Upper lobe of left lung (tissue), 6 donors: ENCODE measurements around the gene SGPL1. TPM values are rescaled to one million over a fixed set of nuclear protein-coding genes. Genes with fewer than 3 reads are reported as not detected.

ENCODE experiments used
- ATAC-seq, 2 donors: fragments of 200-7000 bp; cut with Tn5 transposase; one replicate each; pipeline ENCODE4 v1.9.1; 2022; ENCODE audit warnings: mild to moderate bottlenecking in 2 of 2, moderate library complexity in 2 of 2; ENCODE audit not compliant: low FRiP score in 2 of 2
- DNase-seq, 2 donors: peaks; one replicate each; pipeline ENCODE4 v3.0.0-alpha.2; 2019 to 2020
- H3K27ac ChIP-seq, 4 donors: fragments of 200-600 bp; sonication (generic); one replicate each; pipeline ENCODE4 v1.5.1; 2016 to 2019
- H3K27me3 ChIP-seq, 4 donors: fragments of 200-600 bp; sonication (generic); one replicate each; pipeline ENCODE4 v1.5.1; 2017 to 2019
- H3K36me3 ChIP-seq, 4 donors: fragments of 200-600 bp; sonication (generic); one replicate each; pipeline ENCODE4 v1.5.1; 2016 to 2019
- H3K4me1 ChIP-seq, 4 donors: fragments of 200-600 bp; sonication (generic); one replicate each; pipeline ENCODE4 v1.5.1; 2018 to 2019
- H3K4me3 ChIP-seq, 4 donors: fragments of 200-600 bp; sonication (generic); one replicate each; pipeline ENCODE4 v1.5.1; 2017 to 2019; ENCODE audit warnings: mild to moderate bottlenecking in 2 of 4, moderate library complexity in 1 of 4
- H3K9me3 ChIP-seq, 4 donors: fragments of 200-600 bp; sonication (generic); one replicate each; pipeline ENCODE4 v1.5.1; 2018 to 2019
- EP300 ChIP-seq, 4 donors: sonication (generic); formaldehyde crosslinking; IDR thresholded peaks; one replicate each; pipeline ENCODE4 v1.5.1; 2017; ENCODE audit warnings: antibody characterized with exemption in 4 of 4, control low read depth in 2 of 4
- POLR2A ChIP-seq, 4 donors: fragments of 450-650 bp; IDR thresholded peaks; one replicate each; pipeline ENCODE4 v1.5.1; 2016 to 2017; ENCODE audit warnings: antibody characterized with exemption in 4 of 4, mild to moderate bottlenecking in 2 of 4
- POLR2AphosphoS5 ChIP-seq, 2 donors: sonication (generic); formaldehyde crosslinking; IDR thresholded peaks; one replicate each; pipeline ENCODE4 v1.5.1; 2017; ENCODE audit warnings: antibody characterized with exemption in 2 of 2
- whole genome bisulfite sequencing, 2 donors: methylation state at CpG; one replicate each; pipeline ENCODE4 v1.1.5; 2017 to 2018; 5-methylcytosine and 5-hydroxymethylcytosine counted together
- total RNA-seq, 6 donors: library from RNA; depleted of rRNA in 4 of 6; stranded (reverse); fragments of >200 nt in 4 of 6; gene quantifications; one replicate each; pipeline versions ENCODE4 v1.1.0 to v1.2.1, GENCODE V29; 2016 to 2021
- TF ChIP-seq, protein P1 (sequence below), 6 experiments: fragments of 450-650 bp in 4 of 6; fragments of 200-600 bp in 2 of 6; sonication (generic) in 2 of 6; IDR thresholded peaks; one replicate each; pipeline ENCODE4 v1.5.1; 2016 to 2019; ENCODE audit warnings: antibody characterized with exemption in 6 of 6
- donor health status: DM: no; HTN: no; CAD: no; lungs with moderate emphysema.
- donor health status: DM: no; HTN: yes; CAD: no; lungs with severe emphysema.

SGPL1 gene
- total RNA-seq, 6 donors from 2014 or later, result 18.4 to 43.8 (median 30.4) TPM

DNA sequence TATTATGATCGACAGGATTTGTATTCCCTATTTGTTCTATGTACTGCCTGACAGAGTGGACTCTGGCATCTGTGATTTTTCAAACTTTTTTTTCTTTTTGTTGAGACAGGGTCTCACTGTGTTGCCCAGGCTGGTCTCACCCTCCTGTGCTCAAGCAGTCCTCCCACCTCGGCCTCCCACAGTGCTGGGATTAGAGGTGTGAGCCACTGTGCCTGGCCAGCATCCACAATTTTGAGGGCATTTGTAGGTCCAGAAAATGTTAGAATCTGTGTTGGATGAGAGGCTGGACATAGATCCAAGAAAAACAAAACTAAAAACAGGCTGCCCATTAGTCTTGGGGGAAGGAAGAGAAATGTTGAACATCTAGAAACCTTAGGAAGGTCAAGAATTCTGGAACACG is 34.3 kb downstream of the SGPL1 start:
- DNase-seq (no peak), ATAC-seq (no peak)
- no peaks in the 10 kb centered on the region for H3K4me1 ChIP-seq
- H3K27me3 ChIP-seq, result no peaks in the 10 kb centered on the region
- H3K36me3 ChIP-seq, result peaks cover 0 to 56% (median 5%) of the 10 kb centered on the region in 4 donors
- 88 to 93% methylated on average over 3 of the region's 3 CpGs for WGBS, 2 donors
- no peaks in the 10 kb centered on the region for H3K9me3 ChIP-seq
- no peak overlapping the region for H3K4me3 ChIP-seq
- TF ChIP-seq, protein P1, sequence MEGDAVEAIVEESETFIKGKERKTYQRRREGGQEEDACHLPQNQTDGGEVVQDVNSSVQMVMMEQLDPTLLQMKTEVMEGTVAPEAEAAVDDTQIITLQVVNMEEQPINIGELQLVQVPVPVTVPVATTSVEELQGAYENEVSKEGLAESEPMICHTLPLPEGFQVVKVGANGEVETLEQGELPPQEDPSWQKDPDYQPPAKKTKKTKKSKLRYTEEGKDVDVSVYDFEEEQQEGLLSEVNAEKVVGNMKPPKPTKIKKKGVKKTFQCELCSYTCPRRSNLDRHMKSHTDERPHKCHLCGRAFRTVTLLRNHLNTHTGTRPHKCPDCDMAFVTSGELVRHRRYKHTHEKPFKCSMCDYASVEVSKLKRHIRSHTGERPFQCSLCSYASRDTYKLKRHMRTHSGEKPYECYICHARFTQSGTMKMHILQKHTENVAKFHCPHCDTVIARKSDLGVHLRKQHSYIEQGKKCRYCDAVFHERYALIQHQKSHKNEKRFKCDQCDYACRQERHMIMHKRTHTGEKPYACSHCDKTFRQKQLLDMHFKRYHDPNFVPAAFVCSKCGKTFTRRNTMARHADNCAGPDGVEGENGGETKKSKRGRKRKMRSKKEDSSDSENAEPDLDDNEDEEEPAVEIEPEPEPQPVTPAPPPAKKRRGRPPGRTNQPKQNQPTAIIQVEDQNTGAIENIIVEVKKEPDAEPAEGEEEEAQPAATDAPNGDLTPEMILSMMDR (IDR thresholded peaks at IDR 0.05), result no peak
- TF ChIP-seq EP300 (IDR thresholded peaks at IDR 0.05) (no peak), POLR2AphosphoS5 (IDR thresholded peaks at IDR 0.05) (no peak), POLR2A (IDR thresholded peaks at IDR 0.05) (no peak)
- H3K27ac ChIP-seq, result no peak overlapping the region

DNA sequence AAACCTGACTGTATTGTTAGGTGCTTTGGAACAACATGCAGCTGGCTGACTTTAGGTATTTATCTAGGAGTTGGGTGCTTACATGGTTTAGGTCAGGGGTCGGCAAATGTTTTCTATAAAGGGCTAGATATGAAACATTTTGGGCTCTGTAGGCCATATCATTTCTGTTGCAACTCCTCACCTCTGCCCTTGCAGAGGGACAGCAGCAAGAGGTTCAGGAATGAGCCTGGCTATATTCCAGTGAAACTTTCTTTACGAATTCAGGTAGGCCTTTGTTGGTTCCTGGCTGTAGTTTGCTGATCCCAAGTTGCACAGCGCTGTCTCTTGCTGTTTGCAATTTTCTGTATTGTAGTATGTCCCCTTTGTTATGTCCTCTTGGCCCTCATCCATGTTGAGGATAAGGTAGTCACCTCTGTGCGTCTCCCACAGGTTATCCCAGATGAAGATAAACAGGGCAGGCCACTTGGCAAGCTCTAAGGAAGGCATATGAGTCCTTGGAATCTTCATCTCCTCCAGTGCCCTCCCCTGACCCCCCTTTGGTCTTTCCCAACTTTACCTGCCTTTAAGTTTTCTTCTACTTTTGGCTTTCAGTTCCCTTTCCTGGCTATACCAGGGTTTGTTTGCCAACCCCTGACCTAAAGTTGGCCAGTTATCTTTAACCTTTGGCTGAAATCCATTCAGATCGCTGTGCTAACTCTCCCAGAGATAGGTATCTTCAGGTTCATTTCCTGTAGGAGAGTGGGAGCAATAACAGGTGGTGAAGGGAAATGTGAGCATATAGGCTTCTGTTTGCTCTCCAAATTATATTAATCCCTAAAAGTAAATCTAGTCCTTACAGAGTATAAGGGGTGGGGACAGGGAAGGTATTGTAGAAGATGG is 36.1 kb downstream of the SGPL1 start:
- TF ChIP-seq POLR2AphosphoS5 (IDR thresholded peaks at IDR 0.05) (no peak), EP300 (IDR thresholded peaks at IDR 0.05) (no peak), POLR2A (IDR thresholded peaks at IDR 0.05) (no peak)
- TF ChIP-seq, protein P1 (IDR thresholded peaks at IDR 0.05), result no peak
- Histone ChIP-seq H3K9me3 (no peaks in the 10 kb centered on the region), H3K27ac (no peak overlapping the region), H3K4me1 (peaks cover 0 to 4% (median 0%) of the 10 kb centered on the region in 4 donors), H3K4me3 (no peak overlapping the region), H3K27me3 (no peaks in the 10 kb centered on the region), H3K36me3 (peaks cover 0 to 58% (median 5%) of the 10 kb centered on the region in 4 donors)
- ATAC-seq (no peak), DNase-seq (no peak)
- WGBS, 2 donors, result 86 to 93% methylated on average over 5 of the region's 5 CpGs

DNA sequence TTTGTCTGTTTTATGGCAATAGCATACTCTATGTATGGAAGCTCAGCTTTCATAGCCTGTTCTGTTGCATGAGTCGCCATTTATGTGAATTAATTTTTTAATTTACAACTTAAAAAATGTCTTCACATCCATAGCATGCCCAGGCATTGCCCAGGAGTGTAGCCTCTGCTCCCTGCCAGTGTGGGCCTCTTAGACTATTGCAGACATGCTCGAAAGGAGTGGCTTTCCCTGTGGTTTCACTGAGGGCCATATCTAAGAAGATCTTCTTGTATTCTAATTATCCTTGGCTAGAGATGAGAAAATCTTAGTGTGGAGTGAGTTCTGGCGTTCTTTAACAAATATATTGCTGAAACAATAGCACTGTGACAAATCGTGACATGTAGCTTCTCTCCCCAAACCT is 37.3 kb downstream of the SGPL1 start:
- peaks cover 0 to 68% (median 5%) of the 10 kb centered on the region in 4 donors for H3K36me3 ChIP-seq
- H3K27ac ChIP-seq, result no peak overlapping the region

DNA sequence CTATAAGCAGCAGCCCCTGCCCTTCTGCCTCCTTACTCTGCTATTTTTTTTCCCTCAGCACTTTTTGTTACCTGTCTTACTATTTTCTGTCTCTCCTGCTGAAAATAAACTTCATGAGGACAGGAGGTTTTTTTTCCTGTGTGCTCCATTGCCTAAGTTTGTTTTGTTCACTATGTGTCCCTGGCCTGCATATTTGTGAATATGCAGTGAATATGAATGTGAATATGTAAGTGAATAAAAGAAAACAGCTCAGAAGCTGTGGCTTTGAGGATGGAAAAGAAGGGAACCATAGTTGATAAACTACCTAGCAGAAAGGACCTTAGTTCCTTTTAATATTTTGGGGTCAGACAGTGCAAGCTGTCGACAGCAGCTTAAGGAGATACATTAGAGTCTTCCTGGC is 37.7 kb downstream of the SGPL1 start:
- TF ChIP-seq, protein P1 (IDR thresholded peaks at IDR 0.05), result no peak
- no peak for TF ChIP-seq POLR2AphosphoS5 (IDR thresholded peaks at IDR 0.05)
- Histone ChIP-seq H3K4me1 (peaks cover 0 to 6% (median 0%) of the 10 kb centered on the region in 4 donors), H3K27me3 (no peaks in the 10 kb centered on the region), H3K27ac (no peak overlapping the region), H3K4me3 (no peak overlapping the region), H3K36me3 (peaks cover 0 to 72% (median 5%) of the 10 kb centered on the region in 4 donors), H3K9me3 (no peaks in the 10 kb centered on the region)
- DNase-seq (no peak), ATAC-seq (no peak)
- 87 to 100% methylated on average over 1 of the region's 1 CpG for WGBS, 2 donors

More for the DNA sequence above, 37.3 kb downstream of the SGPL1 start:
- TF ChIP-seq, protein P1 (IDR thresholded peaks at IDR 0.05), result no peak
- TF ChIP-seq EP300 (IDR thresholded peaks at IDR 0.05), result no peak
- TF ChIP-seq POLR2AphosphoS5 (IDR thresholded peaks at IDR 0.05), result no peak
- TF ChIP-seq POLR2A (IDR thresholded peaks at IDR 0.05), result no peak
- ATAC-seq, result no peak
- no peaks in the 10 kb centered on the region for H3K9me3 ChIP-seq
- H3K4me3 ChIP-seq, result no peak overlapping the region
- no peak for DNase-seq
- WGBS, 2 donors, result 90 to 92% methylated on average over 4 of the region's 4 CpGs
- H3K27me3 ChIP-seq, result no peaks in the 10 kb centered on the region
- peaks cover 0 to 6% (median 0%) of the 10 kb centered on the region in 4 donors for H3K4me1 ChIP-seq
